Stimulated activated naive CD4-positive, alpha-beta T cell treated with Interleukin-2 at 50 U/mL for 16 hours (primary cell): ENCODE measurements around the gene CUX1.

Source experiments
- DNase-seq: peaks from one replicate; lab custom pipeline; 2025; lab: John Stamatoyannopoulos, UW

The CUX1 gene

DNA sequence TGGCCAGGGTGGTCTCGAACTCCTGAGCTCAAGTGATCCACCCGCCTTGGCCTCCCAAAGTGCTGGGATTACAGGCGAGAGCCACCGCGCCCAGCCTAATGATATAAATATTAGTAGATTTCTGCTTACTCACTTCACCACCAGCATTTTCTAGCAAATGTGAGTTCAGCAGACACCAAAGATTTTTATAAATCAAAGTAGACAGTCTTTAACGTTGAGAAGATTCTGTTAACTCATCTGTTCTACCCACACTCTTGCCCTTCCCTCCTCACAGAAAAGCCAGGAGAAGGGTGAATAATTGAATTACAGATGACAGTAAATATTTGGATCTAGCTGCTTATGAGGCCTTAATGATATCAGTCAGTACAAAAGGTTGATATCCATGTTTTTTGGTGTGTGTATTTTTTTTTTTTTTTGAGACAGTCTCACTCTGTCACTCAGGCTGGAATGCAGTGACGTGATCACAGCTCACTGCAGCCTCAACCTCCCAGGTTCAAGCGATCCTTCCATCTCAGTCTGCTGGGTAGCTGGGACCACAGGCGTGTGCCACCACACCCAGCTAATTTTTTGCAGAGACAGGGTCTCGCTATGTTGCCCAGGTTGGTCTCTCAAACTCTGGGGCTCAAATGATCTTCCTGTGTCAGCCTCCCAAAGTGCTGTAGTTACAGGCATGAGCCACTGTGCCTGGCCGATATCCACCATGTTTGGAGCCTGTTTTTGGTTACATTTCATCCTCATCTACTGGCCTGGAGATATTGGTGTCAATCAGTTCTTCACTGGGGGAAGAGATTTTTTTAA, 120.5 kb downstream of the CUX1 start:
- no peak for DNase-seq

DNA sequence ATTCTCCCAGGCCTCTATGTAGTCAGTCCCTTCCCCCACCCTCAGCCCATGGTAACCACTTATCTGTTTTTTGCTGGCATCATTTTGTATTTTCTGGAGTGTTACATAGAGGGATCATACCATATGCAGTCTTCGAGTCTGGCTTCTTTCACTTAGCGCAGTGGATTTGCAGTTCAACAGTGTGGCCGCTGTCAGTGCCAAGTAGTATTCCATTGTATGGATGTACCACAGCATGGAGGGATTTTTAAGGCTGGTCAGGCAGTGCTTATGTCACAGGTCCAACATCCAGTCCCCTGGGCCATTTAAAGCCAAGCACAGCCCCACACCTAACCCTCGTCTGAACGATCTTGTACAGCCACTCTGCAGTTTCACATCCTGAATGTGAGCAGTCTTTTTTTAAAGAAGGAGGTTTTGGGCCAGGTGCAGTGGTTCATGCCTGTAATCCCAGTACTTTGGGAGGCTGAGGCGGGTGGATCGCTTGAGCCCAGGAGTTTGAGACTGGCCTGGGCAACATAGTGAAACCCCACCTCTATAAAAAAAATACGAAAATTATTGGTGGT, 121.8 kb downstream of the CUX1 start:
- DNase-seq: no peak

DNA sequence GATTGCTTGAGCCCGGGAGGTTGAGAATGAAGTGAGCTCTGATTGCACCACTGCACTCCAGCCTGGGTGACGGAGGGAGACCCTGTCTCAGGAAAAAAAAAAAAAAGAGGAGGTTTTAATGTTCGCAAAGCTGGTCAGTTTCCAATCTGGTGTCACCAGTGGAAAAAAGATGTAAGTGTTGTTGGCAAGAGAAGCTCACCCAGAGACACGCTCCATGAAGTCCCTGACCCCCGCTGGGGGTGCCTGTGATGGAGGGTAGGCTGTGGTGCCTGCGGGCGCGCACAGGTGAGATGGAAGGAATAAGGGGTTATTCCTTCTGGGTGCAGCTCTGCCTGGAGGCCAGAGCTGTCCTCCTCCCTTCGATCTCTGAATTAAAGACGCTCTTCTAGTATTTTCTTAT, 122.7 kb downstream of the CUX1 start:
- no peak for DNase-seq

DNA sequence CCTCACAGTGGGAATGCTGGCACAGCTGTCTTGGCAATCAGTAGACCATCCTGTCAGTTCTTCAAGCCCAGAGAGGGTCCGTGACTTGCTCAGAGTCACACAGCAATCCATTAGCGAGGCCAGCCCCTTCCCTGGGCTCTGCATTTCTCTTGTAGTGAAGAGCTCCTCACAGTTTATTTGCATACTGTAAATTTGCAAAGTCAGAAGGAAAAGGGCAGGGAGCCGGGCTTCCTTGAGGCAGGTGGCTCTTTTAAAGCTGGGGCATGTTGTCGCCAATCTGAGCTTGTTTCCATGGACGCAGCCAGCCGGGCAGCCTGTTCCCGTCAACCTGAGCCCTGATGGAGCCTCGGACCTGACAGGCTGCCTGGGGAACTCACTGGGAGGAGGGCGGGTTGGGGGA, 123.4 kb downstream of the CUX1 start:
- DNase-seq: no peak

DNA sequence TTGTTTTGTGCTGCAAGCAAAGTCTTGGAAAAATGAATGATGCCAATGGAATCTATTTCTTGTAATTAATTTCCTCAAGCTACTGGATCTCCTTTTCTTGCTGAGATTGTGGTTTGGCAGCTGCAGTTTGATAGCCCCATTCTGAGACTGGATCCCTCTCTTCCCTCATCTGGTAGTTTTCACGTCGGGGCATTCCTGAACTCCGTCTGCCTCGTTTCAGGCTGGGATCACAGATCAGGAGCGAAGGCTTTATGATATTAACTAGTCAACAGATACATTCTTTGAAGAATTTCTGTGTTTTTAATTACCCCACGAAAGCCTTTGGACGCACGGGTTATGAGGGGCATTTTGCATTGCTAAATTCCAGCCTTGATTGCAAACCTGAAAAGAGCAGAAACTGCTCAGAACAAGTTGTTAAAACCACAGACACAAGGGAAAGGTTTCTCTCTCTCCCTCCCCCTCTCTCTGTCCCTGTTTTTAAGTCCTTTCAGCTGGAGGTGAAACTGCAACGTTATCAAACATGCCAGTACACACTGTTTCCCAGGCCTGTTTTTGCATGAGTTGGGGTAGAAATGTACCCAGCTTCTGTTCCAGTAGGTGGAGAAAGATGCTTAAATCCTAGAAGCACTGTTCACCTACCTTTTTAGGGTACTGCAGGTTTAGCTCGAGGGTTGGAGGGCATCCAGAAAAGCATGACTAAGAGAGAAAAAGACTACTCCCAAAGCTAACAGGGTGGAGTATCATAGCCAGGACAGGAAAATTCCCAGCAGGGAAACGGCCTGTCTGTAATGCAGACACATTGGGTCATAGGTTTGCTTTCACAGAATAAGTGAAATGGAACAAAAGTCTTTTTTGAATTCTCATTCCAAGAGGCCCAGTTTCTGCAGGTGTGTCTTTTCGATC, 124.3 kb downstream of the CUX1 start:
- no peak for DNase-seq

DNA sequence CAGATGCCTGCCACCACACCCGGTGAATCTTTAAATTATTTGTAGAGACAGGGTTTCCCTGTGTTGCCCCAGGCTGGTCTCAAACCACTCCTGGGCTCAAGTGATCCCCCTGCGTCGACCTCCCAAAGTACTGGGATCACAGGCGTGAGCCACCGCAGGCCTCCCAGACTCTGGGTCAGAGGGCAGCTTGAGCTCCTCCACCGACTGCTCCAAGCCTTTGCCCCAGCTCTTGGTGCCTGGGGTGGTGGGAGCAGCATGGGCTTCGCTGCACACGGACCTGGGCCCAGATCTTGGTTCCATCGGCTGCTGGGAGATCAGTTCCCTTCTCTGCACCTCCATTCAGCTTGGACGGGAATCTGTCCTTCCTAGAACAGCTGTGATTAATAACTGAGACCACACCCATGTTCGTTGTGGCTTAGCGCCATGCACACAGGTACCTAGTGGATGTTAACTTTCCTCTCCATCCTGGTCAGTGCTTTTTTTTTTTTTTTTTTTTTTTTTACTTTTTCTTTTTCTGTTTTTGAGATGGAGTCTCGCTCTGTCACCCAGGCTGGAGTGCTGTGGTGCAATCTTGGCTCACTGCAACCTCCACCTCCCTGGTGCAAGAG, 125.3 kb downstream of the CUX1 start:
- DNase-seq: no peak

DNA sequence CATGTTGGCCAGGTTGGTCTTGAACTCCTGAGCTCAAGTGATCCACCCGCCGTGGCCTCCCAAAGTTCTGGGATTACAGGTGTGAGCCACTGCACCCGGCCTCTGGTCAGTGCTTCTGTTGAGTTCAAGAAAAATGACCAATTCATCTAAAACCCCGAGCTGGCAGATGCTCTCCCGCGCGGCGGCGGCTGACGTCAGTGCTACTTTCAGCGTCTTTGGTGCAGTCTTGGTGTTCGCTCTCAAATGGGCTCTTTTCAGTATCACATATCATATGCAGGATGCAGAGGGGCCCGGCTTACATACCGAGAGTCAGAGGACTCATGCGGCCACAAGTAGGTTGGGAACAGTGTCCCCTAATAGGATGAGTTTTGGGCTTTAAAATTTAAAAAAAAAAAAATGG, 125.9 kb downstream of the CUX1 start:
- DNase-seq: no peak

DNA sequence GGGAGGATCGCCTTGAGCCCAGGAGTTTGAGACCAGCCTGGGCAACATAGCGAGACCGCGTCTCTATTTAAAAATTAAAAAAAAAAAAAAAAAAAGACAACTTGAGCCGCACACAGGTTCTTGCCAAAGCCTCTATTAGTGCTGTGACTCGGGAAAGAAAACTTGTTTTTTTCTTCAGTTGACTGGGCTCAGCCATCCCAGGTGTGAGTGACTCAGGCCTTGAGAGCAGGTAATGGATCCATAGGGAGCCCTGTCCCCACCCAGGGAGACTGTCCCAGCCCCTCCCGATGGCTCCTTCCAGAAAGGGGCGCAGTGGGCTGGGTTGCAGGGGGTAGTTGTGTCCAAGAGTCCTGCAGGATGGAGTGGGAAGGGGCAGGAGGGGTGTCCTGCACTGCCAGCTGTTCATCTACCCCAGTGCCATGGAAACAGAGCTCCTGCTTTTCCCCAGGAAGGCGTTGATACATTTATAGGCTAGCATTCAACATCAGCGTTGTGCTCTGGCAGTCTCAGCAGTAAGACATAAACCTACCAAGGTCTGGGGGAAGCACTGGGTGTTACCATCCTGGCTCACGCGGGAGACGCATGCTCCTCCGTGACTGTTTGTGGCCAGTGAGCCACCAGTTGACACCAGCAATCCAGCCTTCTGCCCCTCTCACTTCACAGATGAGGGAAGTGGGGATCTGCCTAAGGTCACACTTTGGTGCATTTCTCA, 126.6 kb downstream of the CUX1 start:
- DNase-seq: no peak

DNA sequence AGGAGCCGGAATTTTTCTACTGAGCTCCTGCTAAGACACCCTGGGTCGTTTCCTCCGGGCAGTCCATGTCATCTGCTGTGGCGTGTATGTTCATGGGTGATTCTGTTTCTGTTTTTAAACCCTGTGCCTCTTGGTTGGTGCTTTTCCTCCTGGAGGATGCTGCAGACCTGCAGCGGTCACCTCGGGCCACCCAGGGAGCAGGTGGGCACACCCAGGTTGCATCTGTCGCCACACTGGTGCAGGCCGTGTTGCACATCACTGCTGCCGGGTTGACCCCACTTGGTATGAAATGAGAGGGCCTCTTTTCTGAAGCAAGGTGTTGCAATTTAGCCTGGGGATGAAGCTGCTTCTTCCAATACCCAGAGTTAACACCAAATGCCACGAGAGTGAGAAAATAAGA, 127.2 kb downstream of the CUX1 start:
- DNase-seq: no peak

DNA sequence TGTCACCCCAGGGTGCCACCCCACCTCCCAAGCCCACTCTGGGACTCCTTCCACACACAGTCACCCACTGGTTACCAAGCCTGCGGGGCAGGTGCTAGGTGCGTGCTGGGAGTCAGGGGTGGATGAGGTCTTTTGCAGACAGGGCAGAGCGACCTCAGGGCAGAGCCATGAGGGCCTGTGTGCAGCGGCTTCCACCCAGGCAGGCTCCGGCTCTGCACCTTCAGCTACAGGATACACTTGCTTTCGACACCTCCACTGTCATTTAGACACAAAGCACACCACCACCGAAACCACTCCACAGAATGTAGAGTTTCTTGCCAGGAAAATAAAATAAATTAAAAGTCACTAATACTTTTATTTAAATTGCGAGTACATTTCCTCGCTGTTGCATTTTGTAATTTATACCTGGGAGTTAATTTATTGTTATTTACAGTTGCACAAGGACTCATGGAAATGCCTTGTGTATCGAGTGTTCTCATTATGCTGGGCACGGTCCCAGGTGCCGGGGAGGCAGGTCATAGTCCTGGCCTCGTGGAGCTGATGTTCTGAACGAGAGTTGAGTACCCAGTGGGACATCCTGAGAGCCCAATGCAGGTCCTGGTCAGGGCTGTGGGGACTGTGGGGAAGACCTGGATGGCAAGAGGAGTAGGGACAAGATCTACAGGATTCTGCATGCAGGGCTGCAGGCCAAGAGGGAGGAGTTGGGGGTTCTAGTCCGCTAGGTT, 127.8 kb downstream of the CUX1 start:
- DNase-seq: no peak

DNA sequence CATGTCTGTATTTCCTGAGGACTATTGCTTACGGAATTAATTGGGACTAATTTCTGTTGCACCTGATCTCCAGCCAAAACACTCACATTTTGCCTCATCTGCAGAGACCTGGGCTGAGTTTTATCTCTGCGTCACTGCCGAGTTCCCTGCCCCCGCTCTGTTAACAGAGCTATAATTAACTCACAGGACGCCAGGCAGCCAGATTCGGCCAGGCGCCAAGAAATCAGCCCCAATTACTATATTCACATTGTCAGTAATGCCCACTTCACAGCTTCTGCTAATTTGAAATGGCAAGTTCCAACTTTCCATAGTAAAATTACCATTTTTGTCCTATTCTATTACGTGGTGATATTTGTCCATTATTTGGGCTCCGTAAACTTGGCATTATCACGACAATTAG, 130.5 kb downstream of the CUX1 start:
- DNase-seq: no peak

DNA sequence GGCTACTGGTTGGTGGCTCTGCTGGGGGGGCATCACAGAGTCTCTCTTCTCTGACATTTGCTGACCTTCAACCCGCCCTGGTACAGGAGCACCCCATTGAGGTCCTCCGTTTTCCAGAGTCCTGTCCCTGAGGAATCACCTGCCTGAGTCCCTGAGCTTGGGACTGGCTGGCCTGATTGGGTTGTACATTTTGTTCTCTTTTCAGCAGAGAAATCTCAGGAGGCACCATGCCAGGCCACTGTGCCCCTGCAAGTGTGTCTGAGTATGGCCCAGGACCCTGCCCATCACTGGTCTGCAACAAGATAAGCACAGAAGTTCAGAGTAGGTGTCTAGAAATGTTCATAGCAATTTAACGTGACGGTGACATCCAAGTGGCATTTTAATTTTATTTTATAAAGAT, 131.2 kb downstream of the CUX1 start:
- no peak for DNase-seq

DNA sequence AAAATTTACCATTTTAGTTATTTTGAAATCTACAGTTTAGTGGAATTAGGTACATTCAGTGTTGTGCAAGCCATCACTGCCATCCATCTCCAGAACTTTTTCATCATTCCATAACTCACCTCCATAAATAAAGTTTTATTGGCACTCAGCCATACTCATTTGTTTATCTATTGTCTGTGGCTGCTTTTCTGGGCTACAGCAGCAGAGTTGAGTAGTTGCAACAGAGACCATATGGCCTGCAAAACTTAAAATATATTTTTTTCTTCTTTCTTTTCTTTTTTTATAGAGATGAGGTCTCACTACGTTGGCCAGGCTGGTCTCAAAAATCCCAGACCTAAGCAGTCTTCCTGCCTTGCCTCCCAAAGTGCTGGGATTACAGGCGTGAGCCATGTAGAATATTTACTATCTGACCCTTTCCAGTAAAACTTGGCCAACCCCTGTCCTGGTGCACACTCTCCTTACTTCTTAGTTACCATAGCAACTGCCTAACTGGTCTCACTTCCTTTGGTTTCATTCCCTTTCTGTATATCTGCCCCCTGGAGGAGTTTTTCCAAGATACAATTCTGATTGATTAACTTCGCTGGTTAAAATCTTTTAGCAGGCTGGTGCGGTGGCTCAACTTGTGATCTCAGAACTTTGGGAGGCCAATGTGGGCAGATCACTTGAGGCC, 133.2 kb downstream of the CUX1 start:
- no peak for DNase-seq

DNA sequence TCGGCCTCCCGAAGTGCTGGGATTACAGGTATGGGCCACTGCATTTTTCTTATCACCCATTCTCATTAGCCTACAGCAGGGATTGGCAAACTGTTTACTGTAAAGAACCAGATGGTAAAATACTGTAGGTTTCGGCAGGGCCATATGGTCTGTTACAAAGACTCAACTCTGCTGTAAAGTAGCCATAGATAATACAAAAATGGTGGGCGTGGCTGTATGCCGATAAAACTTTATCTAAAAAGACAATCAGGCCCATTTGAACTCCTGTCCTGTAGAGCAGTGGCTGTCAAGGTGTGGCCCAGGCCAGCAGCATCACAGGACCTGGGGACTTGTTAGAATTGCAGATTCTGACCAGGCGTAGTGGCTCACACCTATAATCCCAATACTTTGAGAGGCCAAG, 134.3 kb downstream of the CUX1 start:
- no peak for DNase-seq

DNA sequence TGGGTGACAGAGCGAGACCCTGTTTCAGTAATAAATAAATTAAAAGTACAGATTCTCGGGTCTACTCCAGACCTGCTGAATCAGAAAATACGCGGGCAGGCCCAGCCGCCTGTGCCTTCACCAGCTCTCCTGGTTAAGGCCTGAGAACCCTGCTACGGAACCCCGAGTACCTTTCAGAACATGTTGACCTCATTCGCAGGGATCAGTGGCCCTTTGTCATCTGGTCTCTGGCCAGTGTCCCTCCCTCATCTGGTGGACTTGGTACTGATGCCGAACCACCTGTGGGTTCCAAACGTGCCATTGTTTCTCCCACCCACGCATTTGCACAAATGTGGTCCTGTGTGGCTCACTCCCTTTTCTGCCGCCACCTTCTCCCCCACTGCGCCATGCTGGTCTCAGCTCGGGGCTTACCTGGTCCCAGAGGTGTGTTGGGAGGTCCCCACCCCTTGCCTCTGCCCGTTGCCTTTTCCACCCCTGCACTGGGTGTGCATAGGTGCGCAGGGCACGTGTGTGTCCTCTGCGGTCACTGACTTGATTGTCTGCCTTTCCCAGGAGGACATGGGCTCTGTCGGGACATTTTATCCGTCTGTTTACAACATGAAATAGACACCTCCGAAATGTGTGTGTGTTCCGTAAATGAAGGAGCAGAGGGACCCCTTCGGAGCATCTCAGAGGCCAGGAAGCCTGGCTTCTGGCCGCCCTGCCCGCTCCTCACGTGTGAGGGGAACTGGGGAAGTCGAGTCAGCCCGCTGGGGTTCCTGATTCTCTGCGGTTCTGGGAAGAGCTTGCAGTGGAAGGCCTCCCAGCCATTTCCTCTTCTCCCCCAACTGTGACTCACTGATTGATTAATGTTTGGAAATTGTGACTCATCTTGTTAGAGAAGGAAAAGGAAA, 135.2 kb downstream of the CUX1 start:
- no peak for DNase-seq

DNA sequence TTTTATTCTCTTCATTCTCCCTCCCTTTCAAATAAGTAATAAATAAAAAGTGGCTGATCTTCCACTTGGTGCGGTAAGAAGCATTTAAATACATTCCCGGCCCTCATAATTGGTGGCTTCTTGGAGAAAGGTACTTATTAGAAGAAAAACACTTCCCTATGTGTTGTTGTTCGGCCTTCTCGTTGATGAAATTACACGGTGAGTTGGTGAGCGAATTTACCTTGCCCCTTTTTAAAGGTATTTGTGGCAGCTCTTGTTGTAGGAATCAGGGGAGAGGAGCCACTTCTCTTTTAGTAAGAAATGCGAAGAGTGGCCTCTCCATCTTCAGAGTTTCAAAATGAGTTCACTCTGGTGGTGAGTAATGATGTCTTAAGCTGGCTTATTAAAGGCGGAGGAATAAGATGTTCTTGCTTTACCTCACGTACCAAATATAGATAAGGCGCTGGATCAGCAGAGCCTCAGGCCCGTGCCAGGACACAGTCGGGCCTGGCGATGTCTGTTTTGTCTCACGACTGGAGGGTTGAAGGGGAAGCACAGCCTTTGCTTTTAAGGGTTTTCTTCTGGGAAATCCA, 135.9 kb downstream of the CUX1 start:
- no peak for DNase-seq

DNA sequence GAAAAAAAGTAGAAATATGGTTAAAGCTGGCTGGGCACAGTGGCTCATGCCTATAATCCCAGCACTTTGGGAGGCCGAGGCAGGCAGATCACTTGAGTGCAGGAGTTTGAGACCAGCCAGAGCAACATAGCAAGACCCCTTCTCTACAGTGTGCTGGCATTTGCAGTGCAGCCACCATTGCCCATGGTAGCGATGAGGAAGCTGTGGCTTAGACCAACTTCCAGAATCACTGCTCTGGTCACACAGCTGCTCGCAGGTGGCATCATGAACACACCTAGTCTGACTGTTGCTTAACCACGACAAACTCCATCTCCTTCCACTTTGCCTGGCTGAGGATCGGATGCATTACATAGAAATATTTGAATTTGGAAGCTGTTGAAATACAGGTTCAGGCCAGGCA, 137.1 kb downstream of the CUX1 start:
- DNase-seq: no peak

DNA sequence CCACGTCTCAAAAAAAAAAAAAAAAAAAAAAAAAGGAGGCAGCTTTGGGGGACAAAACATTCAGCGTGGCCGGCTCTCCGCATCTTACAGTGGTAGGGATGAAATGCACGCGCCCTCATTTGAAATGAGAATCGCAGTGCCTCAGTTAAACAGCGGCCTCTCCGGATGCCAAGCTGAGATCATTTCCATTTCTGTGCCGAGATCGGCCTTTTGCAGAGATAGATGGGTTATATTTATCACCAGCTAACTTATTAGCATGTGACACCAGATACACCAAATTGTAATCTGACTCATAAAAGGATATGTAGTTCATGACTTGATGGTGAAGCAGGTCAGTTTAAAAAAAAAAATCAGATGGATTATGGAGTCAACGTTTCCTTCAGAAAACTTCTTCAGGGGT, 138.7 kb downstream of the CUX1 start:
- no peak for DNase-seq
